SK-N-SH treated with all-trans-retinoic acid at 6 μM for 48 hours (cell line): ENCODE data around the gene VHLL.

Experiments
- ATAC-seq: fragments of 200-7000 bp; cut with Tn5 transposase; 3 replicates; pipeline ENCODE4 v1.9.1; 2020; ENCODE audit warnings: mild to moderate bottlenecking, moderate library complexity
- BACH2 ChIP-seq: fragments of 250-450 bp; sonication (Bioruptor Pico); IDR thresholded peaks from 2 replicates; pipeline ENCODE4 v1.9.0; 2021; ENCODE audit warnings: mild to moderate bottlenecking, borderline replicate concordance
- CREB5 ChIP-seq: fragments of 250-450 bp; sonication (Bioruptor Pico); IDR thresholded peaks from 2 replicates; pipeline ENCODE4 v1.5.1; 2020; ENCODE audit warnings: low read depth, mild to moderate bottlenecking, moderate library complexity
- CSRNP3 ChIP-seq: fragments of 250-450 bp; sonication (Bioruptor Pico); IDR thresholded peaks from 2 replicates; pipeline ENCODE4 v1.5.1; 2021; ENCODE audit warnings: mild to moderate bottlenecking, moderate library complexity
- ESRRG ChIP-seq: fragments of 250-450 bp; sonication (Bioruptor Pico); IDR thresholded peaks from 2 replicates; pipeline ENCODE4 v1.6.1; 2021; ENCODE audit warnings: mild to moderate bottlenecking
- GLIS3 ChIP-seq: fragments of 250-450 bp; sonication (Bioruptor Pico); IDR thresholded peaks from 2 replicates; pipeline ENCODE4 v1.5.0; 2020; ENCODE audit warnings: mild to moderate bottlenecking, moderate library complexity
- ISL1 ChIP-seq: fragments of 250-450 bp; sonication (Bioruptor Pico); IDR thresholded peaks from 2 replicates; pipeline ENCODE4 v2.1.2; 2022; ENCODE audit warnings: mild to moderate bottlenecking, moderate library complexity
- OSR1 ChIP-seq: fragments of 250-450 bp; sonication (Bioruptor Pico); IDR thresholded peaks from 2 replicates; pipeline ENCODE4 v1.8.0; 2022; ENCODE audit warnings: moderate library complexity, mild to moderate bottlenecking, inconsistent platforms
- PATZ1 ChIP-seq: fragments of 250-450 bp; sonication (Bioruptor Pico); IDR thresholded peaks from 2 replicates; pipeline ENCODE4 v1.8.0; 2020; ENCODE audit warnings: mild to moderate bottlenecking, moderate library complexity, borderline replicate concordance
- POU6F1 ChIP-seq: fragments of 250-450 bp; sonication (Bioruptor Pico); IDR thresholded peaks from 2 replicates; pipeline ENCODE4 v1.8.0; 2021; ENCODE audit warnings: low read depth, mild to moderate bottlenecking, moderate library complexity, borderline replicate concordance
- PPARA ChIP-seq: fragments of 250-450 bp; sonication (Bioruptor Pico); IDR thresholded peaks from 2 replicates; pipeline ENCODE4 v1.5.0; 2020; ENCODE audit warnings: mild to moderate bottlenecking, borderline replicate concordance
- RARB ChIP-seq: fragments of 250-450 bp; sonication (Bioruptor Pico); IDR thresholded peaks from 2 replicates; pipeline ENCODE4 v1.8.0; 2021; ENCODE audit warnings: mild to moderate bottlenecking, moderate library complexity
- TCF4 ChIP-seq: fragments of 250-450 bp; sonication (Bioruptor Pico); IDR thresholded peaks from 2 replicates; pipeline ENCODE4 v1.8.0; 2021; ENCODE audit warnings: mild to moderate bottlenecking, moderate library complexity, borderline replicate concordance
- TOX ChIP-seq: fragments of 250-450 bp; sonication (Bioruptor Pico); IDR thresholded peaks from 2 replicates; pipeline ENCODE4 v1.8.0; 2021; ENCODE audit warnings: mild to moderate bottlenecking, moderate library complexity, borderline replicate concordance
- TSHZ2 ChIP-seq: fragments of 250-450 bp; sonication (Bioruptor Pico); IDR thresholded peaks from 2 replicates; pipeline ENCODE4 v1.5.0; 2020; ENCODE audit warnings: mild to moderate bottlenecking, moderate library complexity
- ZC3H10 ChIP-seq: fragments of 250-450 bp; sonication (Bioruptor Pico); IDR thresholded peaks from 2 replicates; pipeline ENCODE4 v1.5.1; 2021; ENCODE audit warnings: mild to moderate bottlenecking, moderate library complexity
- ZFP3 ChIP-seq: fragments of 250-450 bp; sonication (Bioruptor Pico); IDR thresholded peaks from 2 replicates; pipeline ENCODE4 v1.5.0; 2020; ENCODE audit warnings: mild to moderate bottlenecking, moderate library complexity
- ZNF565 ChIP-seq: fragments of 450-650 bp; formaldehyde crosslinking; conservative IDR thresholded peaks from 2 replicates; pipeline ENCODE4 v1.5.0; 2020; ENCODE audit warnings: low read depth, mild to moderate bottlenecking, moderate library complexity
- ZNF70 ChIP-seq: fragments of 450-650 bp; formaldehyde crosslinking; IDR thresholded peaks from 2 replicates; pipeline ENCODE4 v1.5.0; 2020; ENCODE audit warnings: mild to moderate bottlenecking, moderate library complexity
- ZNF8 ChIP-seq: fragments of 450-650 bp; formaldehyde crosslinking; IDR thresholded peaks from 2 replicates; pipeline ENCODE4 v1.5.0; 2020; ENCODE audit warnings: mild to moderate bottlenecking, moderate library complexity

The VHLL gene

GRCh38 chr1:156344409-156344808 lies 45.3 kb upstream of the VHLL start:
- ATAC-seq = no peak
- no peak for TF ChIP-seq CREB5 (CRISPR knock-in tag)
- no peak for TF ChIP-seq RARB (CRISPR knock-in tag)
- TF ChIP-seq GLIS3 (CRISPR knock-in tag) = no peak
- no peak for TF ChIP-seq TCF4
- no peak for TF ChIP-seq ZNF565 (CRISPR knock-in tag)
- TF ChIP-seq ZNF70 = no peak
- no peak for TF ChIP-seq TOX (CRISPR knock-in tag)
- TF ChIP-seq OSR1 (CRISPR knock-in tag) = no peak
- no peak for TF ChIP-seq ZC3H10
- TF ChIP-seq ESRRG (CRISPR knock-in tag) = no peak
- TF ChIP-seq BACH2 = no peak
- no peak for TF ChIP-seq ZNF8 (CRISPR knock-in tag)

GRCh38 chr1:156342166-156342955 lies 43.3 kb upstream of the VHLL start:
- ATAC-seq = no peak
- TF ChIP-seq ISL1 (CRISPR knock-in tag) (no peak), TCF4 (no peak), TOX (CRISPR knock-in tag) (no peak), CSRNP3 (CRISPR knock-in tag) (no peak), ZC3H10 (no peak), RARB (CRISPR knock-in tag) (no peak), OSR1 (CRISPR knock-in tag) (no peak), ZFP3 (CRISPR knock-in tag) (no peak), PPARA (CRISPR knock-in tag) (no peak), GLIS3 (CRISPR knock-in tag) (no peak), POU6F1 (CRISPR knock-in tag) (no peak)

- peak; percentile 94 for ATAC-seq
- TF ChIP-seq TSHZ2 (no peak), OSR1 (CRISPR knock-in tag) (no peak), BACH2 (no peak), ESRRG (CRISPR knock-in tag) (no peak), CREB5 (CRISPR knock-in tag) (no peak), GLIS3 (CRISPR knock-in tag) (no peak), ISL1 (CRISPR knock-in tag) (no peak), POU6F1 (CRISPR knock-in tag) (no peak), PATZ1 (no peak), ZFP3 (CRISPR knock-in tag) (no peak), CSRNP3 (CRISPR knock-in tag) (no peak), TCF4 (no peak), RARB (CRISPR knock-in tag) (no peak), ZNF70 (no peak)
These were observed 39.3 kb upstream of the VHLL start, which contains the start of the genes CCT3 and TSACC for GRCh38 chr1:156338180-156338976. CCT3 (minus strand) TSS chr1:156338292; CDS start chr1:156338184, 108 bp downstream. TSACC (plus strand) TSS chr1:156338526; CDS start chr1:156339758, 1,232 bp downstream.
